GM19395 (cell line): ENCODE results near the gene EMC7.
A peak's percentile ranks its signal among the peaks of the same experiment; 100 is the strongest.
"Not testable (repeated sequence)": the region's sequence is repeated elsewhere in the genome, so short reads cannot be mapped to it uniquely, and the experiment has no call there.

Experiments
- ATAC-seq: cut with Tn5 transposase; IDR thresholded peaks from one replicate; pipeline ENCODE4 v1.9.1; 2021; ENCODE audit warnings: mild to moderate bottlenecking, moderate library complexity; ENCODE audit not compliant: unreplicated experiment

EMC7 gene

DNA sequence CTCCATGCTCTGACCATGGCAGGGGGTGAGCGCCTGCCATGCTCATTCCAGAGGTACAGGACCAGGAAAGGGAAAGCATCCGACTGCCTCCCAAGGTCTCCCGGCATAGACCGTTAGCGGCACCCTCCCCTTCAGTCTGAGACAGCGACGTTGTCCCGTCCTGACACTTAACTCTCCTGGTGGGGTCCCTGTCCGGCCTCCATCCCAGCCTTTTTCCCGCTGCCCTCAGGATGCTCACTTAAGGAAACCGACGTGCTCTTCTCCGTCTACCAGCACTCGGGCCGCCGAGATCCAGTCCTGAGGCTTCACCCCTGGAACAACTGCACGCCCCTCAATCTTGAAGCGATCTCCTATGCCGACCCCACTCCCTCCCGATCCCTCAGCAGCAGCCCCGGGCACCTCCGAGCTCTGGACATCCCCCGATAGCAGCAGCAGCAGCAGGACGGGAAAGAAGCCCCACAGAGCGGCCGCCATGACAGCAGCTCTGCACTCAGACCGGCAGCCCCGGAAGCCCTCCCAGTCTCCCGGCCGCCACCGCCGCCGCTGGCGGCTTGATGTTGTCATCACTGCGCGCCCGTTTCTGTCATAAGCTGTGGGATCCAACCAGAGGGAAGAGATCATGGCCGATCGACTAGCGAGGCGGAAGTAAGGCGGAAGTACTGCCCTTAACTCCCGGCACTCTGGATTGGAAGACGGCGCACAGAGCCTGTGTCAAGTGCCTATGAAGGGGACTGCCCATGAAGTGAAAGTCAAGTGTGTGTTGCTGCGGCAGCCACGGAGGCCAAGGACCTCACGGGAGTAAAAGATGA lies at the start of gene EMC7, which contains the start of gene PGBD4:
Gene EMC7 (minus strand): TSS at position 497 of the 809 bp plus-strand sequence. CDS start 23 bp downstream, at position 474.
Gene PGBD4 (plus strand): TSS at position 718 of the 809 bp plus-strand sequence. CDS start 449 bp downstream, outside the sequence.
- peak; percentile 98 for ATAC-seq

DNA sequence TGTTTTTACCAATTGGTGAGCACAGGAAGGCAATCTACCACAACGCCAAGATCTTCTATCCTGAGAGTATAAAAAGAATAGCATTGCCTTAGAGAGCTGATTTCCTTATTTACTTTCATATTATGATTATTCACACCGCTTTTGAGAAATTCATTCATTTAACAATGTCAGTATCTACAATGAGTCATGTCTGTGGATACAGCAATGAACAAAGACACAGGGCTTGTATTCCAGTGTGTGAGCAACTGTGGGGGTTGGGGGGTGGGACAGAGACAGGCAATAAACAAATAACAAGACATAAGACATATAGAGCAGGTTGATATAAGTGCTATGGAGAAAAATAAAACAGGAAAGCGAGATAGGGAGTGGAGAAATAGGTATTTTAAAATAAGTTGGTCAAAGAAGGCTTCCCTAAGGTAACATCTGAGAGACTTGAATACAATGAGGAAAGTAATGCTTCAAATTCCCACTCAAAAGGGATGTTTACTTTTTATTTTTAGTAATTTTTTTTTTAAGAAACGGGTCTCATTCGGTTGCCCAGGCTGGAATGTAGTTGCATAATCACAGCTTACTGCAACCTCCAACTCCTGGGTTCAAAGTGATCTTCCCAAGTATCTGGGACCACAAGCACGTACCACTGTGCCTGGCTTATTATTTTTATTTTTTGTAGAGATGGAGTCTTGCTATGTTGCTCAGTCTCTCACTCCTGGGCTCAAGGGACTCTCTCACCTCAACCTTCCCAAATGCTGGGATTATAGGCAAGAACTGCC lies 45.9 kb upstream of the EMC7 start:
- ATAC-seq = no peak

DNA sequence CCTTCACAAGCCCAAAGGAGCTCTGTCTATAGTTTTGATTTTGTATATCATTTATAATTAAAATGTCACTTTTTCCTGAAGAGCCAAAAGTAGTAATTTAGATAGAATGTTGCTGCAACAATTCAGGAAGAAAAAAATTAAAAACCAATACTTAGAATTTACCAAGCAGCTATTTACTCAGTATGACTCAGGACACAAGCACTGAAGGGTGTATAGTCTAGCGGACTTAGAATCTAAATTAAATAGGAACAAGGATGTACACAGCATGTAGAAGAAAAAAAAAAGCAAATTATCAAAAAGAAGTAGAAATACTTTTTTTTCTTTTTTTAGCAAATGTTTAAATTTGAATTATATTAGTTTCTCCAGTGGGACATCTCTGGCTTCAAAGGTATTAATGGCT lies 31.8 kb upstream of the EMC7 start:
- ATAC-seq = no peak

DNA sequence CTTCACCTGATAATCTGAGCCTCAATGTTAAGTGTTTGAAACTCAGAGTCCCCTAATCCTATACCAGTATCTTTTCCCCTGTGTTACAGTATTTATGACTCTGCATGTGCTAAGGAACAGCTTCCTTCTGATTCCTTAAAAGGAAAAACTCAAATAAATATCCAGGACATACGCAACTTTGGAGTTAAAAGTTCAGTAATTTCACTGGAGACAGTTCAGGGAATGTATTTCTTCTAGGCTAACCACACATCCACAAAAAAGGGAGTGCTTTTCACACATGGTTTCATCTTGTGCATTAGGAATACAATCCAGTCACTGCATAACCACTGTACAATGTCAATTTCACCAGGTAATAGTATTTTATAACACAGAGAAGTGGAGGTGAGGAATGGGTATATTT lies 31.2 kb upstream of the EMC7 start:
- ATAC-seq = no peak

DNA sequence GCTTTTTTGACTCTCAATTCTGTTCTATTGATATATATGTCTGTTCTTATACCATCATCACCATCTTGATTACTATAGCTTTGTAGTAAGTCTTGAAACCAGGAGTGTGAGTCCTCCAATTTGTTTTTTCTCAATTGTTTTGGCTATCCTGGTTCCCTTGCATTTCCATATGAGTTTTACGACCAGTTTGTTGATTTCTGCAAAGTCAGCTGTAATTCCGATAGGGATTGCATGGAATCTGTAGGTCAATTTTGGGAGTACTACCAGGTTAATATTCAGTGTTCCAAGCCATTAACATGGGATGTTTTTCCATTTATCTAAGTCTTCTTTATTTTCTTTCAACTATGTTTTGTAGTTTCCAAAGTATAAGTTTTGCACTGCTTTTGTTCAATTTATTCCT lies 27.2 kb upstream of the EMC7 start:
- no peak for ATAC-seq

DNA sequence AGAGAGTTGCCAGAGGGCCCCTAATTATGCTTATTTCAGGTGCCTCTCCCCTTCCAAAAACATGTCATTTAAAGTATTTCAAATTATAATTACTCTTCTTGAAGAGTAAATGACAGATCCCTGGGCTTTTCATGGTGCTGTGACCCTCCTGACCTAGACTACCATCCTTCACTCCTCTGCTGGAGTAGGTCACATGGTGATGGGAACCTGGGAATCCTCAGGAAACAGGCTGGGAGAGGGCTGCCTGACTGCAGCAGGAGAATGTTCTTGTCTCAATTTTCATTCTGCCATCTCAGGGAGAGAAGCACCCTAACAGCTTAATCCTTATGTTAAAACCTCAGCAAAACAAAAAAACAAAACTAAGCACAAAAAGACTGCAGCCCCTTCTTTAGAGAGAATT lies 24.9 kb upstream of the EMC7 start:
- ATAC-seq = no peak

DNA sequence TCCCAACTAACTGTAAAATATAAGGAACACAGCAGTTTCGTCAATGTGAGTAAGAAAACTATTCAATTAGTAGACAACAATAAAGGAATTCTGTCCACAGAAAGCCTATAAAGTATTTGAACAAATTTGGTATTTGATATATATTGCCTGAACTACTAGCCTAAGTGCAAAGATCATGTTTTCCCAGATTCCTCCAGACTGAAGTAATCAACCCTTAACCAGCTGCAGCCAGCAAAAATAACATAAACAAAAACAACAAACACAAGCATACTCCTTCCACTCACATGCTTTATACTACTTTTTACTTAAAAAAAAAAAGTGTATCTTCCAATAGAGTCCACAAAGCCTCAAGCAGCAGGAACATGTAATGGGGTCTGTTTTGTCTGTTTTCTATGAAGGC lies 24.3 kb upstream of the EMC7 start:
- ATAC-seq = no peak

DNA sequence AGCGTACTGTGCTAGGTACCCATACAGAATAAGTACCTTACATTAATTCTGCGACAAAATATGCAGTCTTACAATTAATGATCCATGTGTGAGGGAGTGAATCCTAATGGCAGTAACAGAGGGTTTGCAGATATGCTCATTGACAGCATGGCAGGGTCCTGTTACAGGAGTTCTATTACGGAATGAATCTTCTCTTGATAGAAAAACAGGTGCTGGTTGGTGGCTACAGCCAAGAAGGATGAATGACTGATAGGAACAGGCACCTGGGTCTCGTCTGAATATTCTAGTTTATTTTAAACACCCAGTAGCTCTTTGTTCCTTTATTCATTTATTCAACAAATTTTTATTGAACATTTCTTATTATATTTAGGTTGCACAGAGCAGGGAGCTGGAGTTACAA lies 23.0 kb upstream of the EMC7 start:
- ATAC-seq = no peak

DNA sequence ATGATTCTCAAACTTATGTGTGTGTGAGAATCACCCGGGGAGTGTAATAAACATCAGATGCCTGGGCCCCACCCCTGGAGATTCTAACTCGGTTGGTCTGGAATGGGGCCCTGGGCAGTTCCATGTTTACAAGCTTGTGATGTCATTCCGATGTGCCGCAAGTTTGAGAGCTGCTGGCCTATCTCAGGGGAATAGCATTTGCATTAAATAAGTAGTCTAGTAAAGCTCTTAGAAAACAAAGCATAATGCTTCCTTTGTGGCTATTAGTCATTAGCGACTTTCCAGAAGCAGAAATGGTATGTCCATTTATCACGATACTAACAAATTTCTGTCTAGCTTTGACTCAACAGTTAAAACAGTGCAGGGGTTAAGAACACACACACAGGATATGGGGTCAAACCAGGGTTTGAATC lies 21.1 kb upstream of the EMC7 start:
- ATAC-seq = no peak

DNA sequence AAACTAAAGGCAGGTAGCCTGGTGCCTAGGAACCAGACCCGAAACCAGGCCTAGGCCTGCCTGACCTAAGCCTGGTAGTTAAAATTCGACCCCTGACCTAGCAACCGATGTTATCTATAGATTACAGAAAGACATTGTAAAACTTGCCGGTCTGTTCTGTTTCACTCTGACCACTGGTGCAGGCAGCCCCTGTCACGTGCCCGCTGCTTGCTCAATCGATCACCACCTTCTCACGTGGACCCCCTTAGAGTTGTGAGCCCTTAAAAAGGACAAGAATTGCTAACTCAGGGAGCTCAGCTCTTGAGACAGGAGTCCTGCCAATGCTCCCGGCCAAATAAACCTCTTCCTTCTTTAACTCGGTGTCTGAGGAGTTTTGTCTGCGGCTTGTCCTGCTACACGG lies 20.1 kb upstream of the EMC7 start:
- ATAC-seq = not testable (repeated sequence)

DNA sequence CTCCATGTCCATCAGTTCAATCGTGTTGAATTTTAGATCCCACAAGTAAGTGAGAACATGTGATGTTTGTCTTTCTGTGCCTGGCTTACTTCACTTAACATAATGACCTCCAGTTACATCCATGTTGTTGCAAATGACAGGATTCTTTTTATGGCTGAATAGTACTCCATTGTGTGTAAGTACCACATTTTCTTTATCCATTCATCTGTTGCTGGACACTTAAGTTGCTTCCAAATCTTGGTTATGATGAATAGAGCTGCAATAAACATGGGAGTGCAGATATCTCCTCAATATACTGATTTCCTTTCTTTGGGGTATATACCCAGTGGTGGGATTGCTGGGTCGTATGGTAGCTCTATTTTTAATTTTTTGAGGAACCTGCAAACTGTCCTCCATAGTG lies 18.8 kb upstream of the EMC7 start:
- ATAC-seq = not testable (repeated sequence)

DNA sequence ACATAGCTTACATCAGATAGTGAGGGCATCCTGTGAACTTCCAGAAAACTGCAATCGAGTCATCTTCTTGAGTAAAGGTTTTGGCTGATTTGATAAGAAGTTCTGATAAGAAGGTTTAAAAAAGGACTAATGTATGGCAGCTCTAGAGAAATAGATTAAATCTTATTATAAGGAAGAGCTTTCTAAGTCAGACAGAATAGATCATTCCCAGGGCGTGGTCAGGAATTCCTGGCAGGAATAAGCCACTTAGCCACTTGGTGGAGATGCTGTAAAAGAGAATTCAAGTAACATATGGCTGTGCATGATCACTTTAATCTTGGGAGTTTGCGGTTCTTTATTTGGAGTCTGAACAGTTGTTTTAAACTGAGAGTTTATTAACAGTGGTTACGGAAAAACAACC lies 17.6 kb upstream of the EMC7 start:
- no peak for ATAC-seq

DNA sequence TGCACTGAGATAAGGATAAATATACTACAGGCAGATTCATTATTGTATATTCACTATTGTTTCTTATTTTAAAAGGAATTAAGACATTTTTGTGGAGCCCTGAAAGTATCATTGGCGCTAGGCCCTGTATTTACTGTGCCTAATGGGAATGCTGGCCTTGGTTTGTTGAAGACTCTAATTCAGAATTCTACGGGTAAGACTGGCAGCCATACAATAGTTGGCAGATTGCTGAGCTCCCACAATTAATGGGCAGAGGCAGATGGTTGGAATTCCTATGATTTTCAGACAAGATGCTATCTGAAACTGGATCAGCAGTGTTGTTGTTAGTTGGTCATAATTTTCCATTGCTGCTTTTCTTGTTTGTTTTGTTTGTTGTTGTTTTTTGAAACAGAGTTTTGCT lies 15.0 kb upstream of the EMC7 start:
- ATAC-seq = no peak

DNA sequence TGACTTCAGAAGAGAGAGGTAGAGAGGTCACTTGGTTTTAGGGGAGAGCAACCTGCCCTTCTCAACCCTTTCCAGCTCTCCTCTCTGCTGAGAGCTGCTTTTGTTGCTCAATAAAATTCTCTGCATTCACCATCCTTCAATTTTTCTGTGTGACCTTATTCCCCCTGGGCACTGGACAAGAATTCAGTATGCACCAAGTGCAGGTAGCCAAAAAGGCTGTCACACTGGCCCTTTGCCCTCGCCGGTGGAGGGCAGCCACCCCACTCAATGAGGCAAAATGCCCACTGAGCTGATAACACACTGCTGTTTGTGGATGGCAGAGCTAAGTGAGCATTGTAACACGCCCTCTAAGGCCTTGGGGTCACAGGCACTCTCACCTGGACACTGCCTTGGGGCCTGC lies 13.1 kb upstream of the EMC7 start:
- ATAC-seq = no peak

DNA sequence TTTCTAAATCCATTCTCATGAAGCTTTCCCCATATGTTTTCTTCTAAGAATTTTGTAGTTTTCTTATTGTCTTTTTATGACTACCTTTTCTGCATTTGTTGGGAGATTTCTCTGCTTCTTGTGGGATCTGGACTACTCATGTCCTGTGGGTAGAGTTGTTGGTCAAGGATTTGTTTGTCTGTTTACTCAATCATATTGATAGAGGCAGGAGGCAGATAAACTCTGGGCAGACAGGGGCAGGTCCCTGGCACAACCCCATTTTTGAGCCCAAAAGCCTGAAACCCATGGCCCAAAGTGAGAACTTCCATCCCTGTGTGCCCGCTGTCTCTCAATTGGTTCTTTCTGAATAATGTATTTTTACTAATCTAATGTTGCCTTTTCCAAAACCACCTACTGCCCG lies 12.6 kb upstream of the EMC7 start:
- no peak for ATAC-seq

DNA sequence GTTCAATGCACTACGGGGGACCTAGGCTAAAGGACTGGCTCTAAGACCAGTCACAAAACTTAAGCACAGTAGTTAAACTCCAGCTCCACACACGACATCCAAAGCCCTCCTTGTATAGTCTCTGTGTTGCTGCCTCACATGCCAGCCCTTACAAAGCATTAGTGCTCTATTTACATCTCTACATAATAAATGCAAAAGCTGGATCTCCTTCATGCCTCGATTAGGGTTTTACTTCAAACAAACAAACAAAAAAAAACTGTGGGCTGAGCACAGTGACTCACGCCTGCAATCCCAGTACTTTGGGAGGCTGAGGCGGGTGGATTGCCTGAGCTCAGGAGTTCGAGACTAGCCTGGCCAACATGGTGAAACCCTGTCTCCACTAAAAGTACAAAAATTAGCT lies 9.8 kb upstream of the EMC7 start:
- no peak for ATAC-seq

DNA sequence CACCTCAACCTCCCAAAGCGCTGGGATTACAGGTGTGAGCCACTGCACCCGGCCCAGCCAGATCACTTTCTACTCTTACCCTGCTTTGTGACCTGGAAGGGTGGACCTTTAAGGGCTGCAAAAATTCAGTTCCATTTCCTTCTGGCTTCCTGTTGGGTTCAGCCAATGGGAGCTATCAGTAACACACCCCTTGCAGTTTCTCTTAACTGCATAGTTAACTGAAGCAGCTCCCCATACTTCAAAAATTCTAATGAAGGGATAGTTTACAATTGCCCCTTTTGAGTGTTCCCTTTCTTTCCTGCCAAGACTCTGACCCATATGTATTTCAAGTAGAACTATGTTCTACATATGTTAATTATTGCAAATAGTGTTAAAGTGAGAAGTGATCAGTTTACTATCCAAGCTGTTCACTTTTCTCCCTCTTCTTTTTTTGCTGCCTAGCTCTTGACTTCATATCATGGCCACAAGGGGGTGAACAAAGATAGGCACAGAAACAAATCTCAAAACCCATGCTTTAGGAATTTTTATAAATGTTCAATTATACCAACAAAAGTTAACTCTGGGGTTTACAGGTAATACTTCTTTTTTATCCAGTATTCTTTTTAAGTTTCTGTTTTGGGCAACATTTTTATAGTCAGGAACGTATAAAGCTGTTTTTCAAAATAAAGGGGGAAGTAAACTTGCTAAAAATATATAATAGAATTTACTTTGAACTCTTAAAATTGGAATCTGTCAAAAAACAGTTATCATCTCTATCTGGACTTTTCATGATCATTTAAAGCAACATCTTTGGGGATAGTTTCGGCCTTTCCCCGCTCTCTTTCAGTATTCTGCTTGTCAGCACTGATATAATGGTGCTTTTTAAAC lies 8.4 kb upstream of the EMC7 start:
- ATAC-seq = no peak

DNA sequence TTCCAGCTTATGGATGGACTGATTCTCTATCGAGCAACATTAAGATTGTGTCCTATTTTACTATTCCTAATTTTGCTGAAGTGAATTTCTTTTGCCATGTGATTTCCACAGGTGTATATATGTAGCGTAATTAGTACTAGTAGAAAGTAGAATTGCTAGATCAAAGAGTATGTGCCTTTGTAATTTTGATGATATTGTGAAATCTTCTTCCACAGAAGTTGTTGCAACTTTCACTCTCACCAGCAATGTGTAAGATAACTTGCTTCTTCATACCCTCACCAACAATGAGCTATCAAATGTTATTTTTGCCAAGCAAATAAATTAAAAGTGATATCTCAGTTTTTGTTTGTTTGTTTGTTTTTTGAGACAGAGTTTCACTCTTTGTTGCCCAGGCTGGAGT lies 5.7 kb upstream of the EMC7 start:
- ATAC-seq = no peak

DNA sequence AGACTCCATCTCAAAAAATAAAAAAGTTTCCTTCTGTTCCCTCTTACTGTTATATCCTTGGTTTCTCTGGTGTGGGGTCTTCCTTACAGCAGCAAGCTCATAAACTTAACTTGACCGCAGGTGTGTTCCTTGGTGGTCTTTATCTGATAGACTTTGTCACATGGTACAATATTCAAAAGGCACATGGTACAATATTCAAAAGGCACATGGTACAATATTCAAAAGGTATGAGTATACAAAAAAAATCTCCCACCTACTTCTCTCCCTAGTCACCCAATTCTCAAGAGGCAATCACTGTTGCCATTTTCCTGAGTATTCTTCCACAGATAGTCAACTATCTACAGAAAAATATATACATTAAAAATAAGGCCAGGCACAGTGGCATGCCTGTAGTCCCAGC lies 4.8 kb upstream of the EMC7 start:
- ATAC-seq = no peak

DNA sequence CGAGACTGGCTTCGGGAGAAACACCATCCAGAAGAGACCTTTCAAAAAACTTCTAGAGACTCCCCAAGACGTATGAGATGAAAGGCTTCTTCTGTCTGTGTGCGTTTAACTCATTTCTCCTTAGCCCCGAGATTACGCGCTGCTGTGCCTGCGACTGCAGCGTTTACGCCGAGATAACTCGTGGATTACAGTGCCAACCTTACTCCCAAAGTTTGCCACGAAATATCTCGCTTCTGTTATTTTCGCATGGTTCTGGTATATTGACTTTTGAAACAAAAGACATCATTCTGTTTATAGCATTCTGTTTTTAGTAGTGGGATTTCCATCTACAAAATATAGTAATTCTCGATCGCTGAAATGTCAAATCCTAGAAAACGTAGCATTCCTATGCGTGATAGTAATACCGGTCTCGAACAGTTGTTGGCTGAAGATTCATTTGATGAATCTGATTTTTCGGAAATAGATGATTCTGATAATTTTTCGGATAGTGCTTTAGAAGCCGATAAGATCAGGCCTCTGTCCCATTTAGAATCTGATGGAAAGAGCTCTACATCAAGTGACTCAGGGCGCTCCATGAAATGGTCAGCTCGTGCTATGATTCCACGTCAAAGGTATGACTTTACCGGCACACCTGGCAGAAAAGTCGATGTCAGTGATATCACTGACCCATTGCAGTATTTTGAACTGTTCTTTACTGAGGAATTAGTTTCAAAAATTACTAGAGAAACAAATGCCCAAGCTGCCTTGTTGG lies 688 bp upstream of the EMC7 start:
- ATAC-seq = peak; percentile 27

DNA sequence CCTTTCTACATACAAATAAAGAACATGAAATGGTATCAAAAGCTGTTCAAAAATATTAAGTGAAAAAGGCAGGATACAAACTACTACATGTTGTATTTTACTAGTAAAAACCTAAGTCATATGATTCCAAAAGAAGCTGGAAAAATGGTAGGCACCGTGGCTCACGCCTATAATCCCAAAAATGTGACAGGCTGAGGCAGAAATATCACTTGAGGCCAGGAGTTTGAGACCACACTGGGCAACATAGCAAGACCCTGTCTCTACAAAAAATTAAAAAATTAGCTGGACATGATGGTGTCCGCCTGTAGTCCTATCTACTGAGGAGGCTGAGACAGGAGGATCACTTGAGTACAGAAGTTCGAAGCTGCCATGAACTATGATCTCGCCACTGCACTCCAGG lies 1.7 kb downstream of the EMC7 start:
- ATAC-seq = no peak
